ENCODE results near the gene TXNL4B.
"Not testable (repeated sequence)": the region's sequence is repeated elsewhere in the genome, so short reads cannot be mapped to it uniquely, and the experiment has no call there.

Gene TXNL4B

DNA sequence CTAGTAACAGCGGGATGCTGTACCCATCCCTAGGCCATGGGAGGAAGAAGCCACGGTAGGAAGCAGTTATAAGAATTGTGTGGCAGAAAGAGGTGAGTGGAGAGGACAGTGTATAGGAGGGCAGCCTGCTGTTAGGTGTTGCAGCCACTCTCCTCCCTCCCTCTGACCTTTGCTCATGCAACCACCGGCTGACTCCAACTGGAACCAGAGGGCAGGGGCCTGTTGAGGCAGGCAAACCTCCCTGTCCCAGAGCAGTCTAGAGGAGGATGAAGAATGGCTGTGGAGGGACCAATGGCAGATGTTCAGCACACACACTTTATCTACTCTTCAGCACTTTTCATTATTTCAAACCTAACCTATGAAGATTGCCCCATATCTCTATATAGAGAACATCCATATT lies 2.2 kb downstream of the TXNL4B start:
- TF ChIP-seq CTCF (conservative IDR thresholded peaks at IDR 0.05) (no peak), ZFX (IDR thresholded peaks at IDR 0.05) (no peak)
- no peak overlapping the region for H3K27ac ChIP-seq

- H3K27ac ChIP-seq: no peak overlapping the region
- TF ChIP-seq ZFX (IDR thresholded peaks at IDR 0.05): no peak
- TF ChIP-seq CTCF (conservative IDR thresholded peaks at IDR 0.05): no peak
These were observed 8.4 kb downstream of the TXNL4B start for GRCh38 chr16:72085002-72085401.

- no peak overlapping the region for H3K27ac ChIP-seq
- TF ChIP-seq ZFX (IDR thresholded peaks at IDR 0.05): no peak
- no peak for TF ChIP-seq CTCF (conservative IDR thresholded peaks at IDR 0.05)
These were observed 9.0 kb downstream of the TXNL4B start for GRCh38 chr16:72084445-72084844.

DNA sequence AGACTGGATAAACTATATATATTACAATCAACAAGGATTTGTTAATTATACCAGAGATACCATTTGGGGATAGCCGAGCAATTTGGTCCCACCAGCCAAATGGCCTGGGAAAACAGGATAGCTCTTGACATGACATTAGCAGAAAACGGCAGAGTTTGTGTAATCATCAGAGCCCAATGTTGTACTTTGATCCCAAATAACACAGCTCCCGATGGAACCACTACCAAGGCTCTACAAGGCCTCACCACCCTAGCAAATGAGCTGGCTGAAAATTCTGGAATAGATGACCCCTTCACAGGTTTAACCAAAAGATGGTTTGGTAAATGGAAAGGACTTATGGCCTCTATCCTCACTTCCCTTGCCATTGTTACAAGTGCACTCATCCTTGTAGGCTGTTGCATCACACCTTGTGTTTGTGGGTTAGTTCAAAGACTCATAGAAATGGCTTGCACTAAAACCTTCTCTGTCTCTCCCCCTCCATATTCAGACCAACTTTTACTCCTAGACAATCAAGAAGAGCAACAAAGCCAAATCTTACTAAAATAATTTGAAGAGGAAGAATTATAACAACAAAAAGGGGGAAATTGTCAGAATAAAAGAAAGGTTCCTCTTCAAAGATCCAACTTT lies 9.5 kb downstream of the TXNL4B start:
- TF ChIP-seq ZFX (IDR thresholded peaks at IDR 0.05): no peak
- TF ChIP-seq CTCF (conservative IDR thresholded peaks at IDR 0.05): no peak
- H3K27ac ChIP-seq: no peak overlapping the region

- not testable (repeated sequence) for H3K27ac ChIP-seq
These were observed 16.3 kb downstream of the TXNL4B start for GRCh38 chr16:72076991-72077706.

GRCh38 chr16:72075067-72075466 lies 18.4 kb downstream of the TXNL4B start:
- H3K27ac ChIP-seq: not testable (repeated sequence)

GRCh38 chr16:72073560-72074230 lies 19.7 kb downstream of the TXNL4B start:
- TF ChIP-seq ZFX (IDR thresholded peaks at IDR 0.05) (no peak), CTCF (conservative IDR thresholded peaks at IDR 0.05) (no peak)
- H3K27ac ChIP-seq: no peak overlapping the region

DNA sequence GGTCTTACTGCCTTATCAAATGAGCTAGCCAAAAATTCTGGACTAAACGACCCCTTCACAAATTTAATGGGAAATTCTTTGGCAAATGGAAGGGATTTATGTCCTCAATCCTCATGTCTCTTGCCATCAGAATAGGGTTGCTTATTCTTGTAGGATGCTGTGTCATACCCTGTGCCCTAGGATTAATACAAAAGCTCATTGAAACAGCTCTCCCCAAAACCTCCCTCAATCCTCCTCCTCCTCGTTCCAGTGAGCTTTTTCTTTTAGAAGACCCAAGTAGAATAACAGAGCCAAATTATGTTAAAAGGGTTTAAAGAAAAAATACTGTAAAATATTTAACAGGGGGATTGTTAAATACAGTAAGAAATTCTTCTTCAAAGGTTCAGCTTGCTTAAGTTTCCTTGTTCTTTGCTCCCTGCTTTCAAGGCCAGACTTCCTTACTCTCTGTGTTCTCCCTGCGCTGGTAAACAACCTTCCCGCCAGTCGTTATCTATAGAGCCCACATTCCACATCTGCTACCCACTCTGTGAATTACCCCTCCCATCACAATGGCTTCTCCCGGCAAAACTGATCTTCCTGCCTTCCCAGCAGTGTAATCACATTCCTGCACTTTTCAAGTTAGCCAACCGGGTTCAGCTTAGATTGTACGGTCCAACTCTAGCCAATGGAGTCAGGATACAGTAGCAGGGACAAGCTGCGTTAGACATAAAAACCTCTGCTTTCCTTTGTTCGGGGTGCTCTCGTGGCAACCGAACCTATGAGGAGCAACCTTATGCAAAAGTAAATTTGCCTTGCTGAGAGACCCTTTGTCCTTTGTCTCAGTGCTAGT lies 20.7 kb downstream of the TXNL4B start:
- TF ChIP-seq ZFX (IDR thresholded peaks at IDR 0.05) (no peak), CTCF (conservative IDR thresholded peaks at IDR 0.05) (no peak)
- H3K27ac ChIP-seq: no peak overlapping the region

Data from C4-2B (cell line).